Measurements from ENCODE around the gene P2RX6. TPM values are rescaled to one million over a fixed set of nuclear protein-coding genes. Genes with fewer than 3 reads are reported as not detected.
"Not testable (repeated sequence)": the region's sequence is repeated elsewhere in the genome, so short reads cannot be mapped to it uniquely, and the experiment has no call there.

P2RX6 gene
- total and polyA plus RNA-seq, 12 donors = 0.07 to 7.7 (median 3.2) TPM

DNA sequence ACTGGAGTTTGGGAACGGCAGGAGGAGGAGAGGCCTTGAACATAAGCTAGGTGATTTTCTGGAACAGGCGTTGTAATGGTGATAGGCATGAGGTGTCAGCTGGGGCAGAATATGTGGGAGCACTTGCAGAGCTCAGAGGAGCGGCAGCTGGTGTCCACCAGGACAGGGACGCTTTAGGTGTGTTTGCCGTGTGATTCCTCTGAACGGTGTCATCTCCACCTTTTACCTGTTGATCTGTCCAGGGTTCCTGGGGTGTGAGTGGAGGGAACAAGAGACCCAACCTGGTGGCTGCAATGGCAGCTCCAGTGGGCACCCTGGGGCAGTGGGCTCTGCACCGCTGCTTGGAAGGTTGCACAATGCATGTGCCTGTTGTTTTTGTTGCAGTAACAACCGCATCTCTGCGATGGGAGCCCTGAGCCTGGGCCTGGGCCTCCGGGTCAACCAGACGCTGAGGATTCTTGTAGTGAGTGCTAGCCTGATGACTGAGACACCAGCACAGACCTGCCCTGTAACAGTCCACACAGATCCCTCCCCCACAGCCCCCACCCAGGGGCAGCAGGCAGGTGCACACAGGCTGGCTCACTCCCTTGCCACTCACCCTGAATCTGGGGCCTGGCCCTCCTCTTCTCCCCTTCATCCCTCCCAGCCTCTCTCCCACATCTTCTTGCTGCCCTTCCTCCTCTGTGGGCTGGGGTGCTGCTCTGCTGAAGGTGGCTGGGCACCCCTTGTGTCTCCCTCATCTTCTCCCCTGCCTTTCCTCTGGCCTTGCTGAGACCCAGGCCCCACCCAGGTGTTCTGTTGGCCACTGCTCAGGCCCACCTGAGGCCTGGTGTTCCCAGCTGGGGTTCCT is 40.0 kb downstream of the P2RX6 start:
- intact Hi-C loops (cut with DNase I) = loop anchor here in 2 of 10 donors (5.0 to 10.0 kb wide), 2 partner anchors 38 to 90 kb away; partner anchors contain the start of genes AIFM3 (in 1 of the 2) and P2RX6 (in 1 of the 2)
- TF ChIP-seq, protein P1, sequence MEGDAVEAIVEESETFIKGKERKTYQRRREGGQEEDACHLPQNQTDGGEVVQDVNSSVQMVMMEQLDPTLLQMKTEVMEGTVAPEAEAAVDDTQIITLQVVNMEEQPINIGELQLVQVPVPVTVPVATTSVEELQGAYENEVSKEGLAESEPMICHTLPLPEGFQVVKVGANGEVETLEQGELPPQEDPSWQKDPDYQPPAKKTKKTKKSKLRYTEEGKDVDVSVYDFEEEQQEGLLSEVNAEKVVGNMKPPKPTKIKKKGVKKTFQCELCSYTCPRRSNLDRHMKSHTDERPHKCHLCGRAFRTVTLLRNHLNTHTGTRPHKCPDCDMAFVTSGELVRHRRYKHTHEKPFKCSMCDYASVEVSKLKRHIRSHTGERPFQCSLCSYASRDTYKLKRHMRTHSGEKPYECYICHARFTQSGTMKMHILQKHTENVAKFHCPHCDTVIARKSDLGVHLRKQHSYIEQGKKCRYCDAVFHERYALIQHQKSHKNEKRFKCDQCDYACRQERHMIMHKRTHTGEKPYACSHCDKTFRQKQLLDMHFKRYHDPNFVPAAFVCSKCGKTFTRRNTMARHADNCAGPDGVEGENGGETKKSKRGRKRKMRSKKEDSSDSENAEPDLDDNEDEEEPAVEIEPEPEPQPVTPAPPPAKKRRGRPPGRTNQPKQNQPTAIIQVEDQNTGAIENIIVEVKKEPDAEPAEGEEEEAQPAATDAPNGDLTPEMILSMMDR (IDR thresholded peaks at IDR 0.05) = no peak
- ATAC-seq = no peak

DNA sequence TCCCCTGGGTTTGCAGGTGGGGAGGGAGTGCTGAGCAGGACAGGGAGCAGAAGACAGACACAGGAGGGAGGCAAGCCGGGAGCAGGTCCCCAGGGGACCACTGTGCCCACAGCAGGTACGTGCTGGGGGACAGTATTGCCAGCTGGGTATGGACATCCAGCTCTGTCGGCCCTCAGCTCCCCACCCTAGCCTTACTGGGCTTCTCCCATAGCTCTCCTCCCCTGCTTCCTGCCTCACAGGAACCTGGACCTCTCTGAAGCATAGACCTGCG is 40.5 kb downstream of the P2RX6 start:
- ATAC-seq (no peak), DNase-seq (no peak)
- TF ChIP-seq, protein P1 (IDR thresholded peaks at IDR 0.05) = no peak
- H3K36me3 ChIP-seq = no peaks in the 10 kb centered on the region
- no peaks in the 10 kb centered on the region for H3K9me3 ChIP-seq
- H3K4me1 ChIP-seq = no peaks in the 10 kb centered on the region
- no peak overlapping the region for H3K4me3 ChIP-seq
- intact Hi-C loops (cut with DNase I) = loop anchor here in 1 of 10 donors (10.0 kb wide), 1 partner anchor 91 kb away; the partner anchor contains the start of gene AIFM3
- H3K27ac ChIP-seq = no peak overlapping the region
- H3K27me3 ChIP-seq = peaks cover 0 to 12% (median 5%) of the 10 kb centered on the region in 7 donors
- WGBS, 2 donors = 45 to 69% methylated on average over 4 of the region's 4 CpGs

More for the DNA sequence above, 40.0 kb downstream of the P2RX6 start:
- DNase-seq = no peak
- no peaks in the 10 kb centered on the region for H3K36me3 ChIP-seq
- no peaks in the 10 kb centered on the region for H3K4me1 ChIP-seq
- WGBS, 2 donors = 89% methylated on average over 11 of the region's 11 CpGs
- H3K9me3 ChIP-seq = no peaks in the 10 kb centered on the region
- H3K27me3 ChIP-seq = peaks cover 0 to 12% (median 5%) of the 10 kb centered on the region in 7 donors
- H3K4me3 ChIP-seq = no peak overlapping the region
- no peak overlapping the region for H3K27ac ChIP-seq

DNA sequence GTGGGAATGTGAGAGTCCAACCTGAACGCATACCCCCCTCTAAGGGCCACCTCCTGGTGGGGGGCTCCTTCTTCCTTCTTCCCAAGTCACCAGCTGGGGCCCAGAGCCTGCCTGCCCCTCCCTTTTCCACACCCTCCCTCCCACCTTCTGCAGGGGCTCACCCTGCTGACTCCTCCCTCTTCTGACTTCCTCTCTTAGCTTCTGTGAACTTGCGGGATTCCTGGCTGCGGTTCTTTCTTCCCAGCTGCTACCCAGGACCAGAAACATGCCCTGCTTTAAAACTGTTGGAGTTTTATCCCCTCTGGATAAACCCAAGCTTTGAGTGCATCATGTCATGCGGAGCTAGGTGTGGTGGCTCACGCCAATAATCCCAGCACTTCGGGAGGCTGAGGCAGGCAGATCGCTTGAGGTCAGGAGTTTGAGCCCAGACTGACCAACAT is 40.9 kb downstream of the P2RX6 start:
- WGBS, 2 donors = 53 to 56% methylated on average over 7 of the region's 7 CpGs
- H3K4me3 ChIP-seq = no peak overlapping the region
- intact Hi-C loops (cut with DNase I) = loop anchor here in 1 of 10 donors (10.0 kb wide), 1 partner anchor 91 kb away; the partner anchor contains the start of gene AIFM3
- peaks cover 0 to 12% (median 5%) of the 10 kb centered on the region in 7 donors for H3K27me3 ChIP-seq
- no peaks in the 10 kb centered on the region for H3K36me3 ChIP-seq
- DNase-seq (no peak), ATAC-seq (no peak)
- TF ChIP-seq, protein P1 (IDR thresholded peaks at IDR 0.05) = no peak
- H3K27ac ChIP-seq = no peak overlapping the region
- no peaks in the 10 kb centered on the region for H3K4me1 ChIP-seq
- H3K9me3 ChIP-seq = no peaks in the 10 kb centered on the region

DNA sequence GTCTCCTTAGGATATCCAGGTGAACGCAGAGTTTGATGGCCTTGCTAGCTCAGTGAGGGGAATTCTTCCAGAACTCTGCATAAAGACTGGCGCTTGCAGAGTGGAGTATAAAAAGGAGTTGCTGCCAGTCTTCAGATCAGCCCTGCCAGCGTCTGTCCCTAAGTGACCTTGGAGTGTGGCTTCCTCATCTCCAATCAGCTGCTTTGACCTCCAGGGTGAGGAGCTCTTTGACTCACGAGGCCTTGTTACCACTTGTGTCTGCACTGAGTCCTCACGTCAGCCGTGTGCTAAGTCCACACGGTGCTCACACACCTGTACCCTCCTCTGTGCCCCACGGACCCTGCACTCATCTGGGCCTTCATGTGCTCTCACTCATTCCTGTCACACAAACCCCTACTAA is 45.4 kb downstream of the P2RX6 start:
- H3K27ac ChIP-seq; H3K36me3 ChIP-seq; H3K4me3 ChIP-seq; DNase-seq; H3K9me3 ChIP-seq; intact Hi-C loops (cut with DNase I); H3K27me3 ChIP-seq; H3K4me1 ChIP-seq: not testable (repeated sequence)
- peak in 3 of 8 donors; percentile 46 to 90 (median 70) for ATAC-seq
- WGBS, 2 donors = 63 to 67% methylated on average over 7 of the region's 8 CpGs

DNA sequence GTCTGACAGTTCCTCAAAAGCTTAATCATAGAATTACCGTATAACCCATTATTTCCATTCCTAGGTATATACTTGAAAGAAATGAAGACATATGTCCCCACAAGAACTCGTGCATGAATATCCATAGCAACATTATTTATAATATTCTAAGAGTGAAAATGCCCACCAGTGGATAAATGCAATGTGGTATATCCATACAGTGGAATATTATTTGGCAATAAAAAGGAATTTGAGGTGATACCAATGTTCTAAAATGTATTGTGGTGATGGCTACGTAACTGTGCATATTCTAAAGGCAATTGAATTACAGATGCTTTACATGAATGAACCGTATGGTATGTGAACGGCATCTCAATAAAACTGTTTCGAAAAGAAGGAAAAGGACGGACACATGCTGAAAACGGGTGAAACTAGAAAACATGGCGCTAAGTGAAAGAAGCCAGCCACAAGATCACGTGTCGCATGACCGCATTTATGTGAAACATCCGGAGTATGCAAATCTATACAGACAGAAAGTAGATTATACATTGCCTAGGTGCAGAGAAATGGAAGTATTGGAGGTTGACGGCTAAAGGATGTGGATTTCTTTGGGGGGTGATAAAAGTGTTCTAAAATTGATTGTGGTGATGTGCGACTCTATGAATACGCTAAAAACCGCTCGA is 46.8 kb downstream of the P2RX6 start:
- WGBS, 2 donors = 93 to 94% methylated on average over 18 of the region's 18 CpGs
- intact Hi-C loops (cut with DNase I); DNase-seq; H3K27me3 ChIP-seq; H3K36me3 ChIP-seq; H3K4me3 ChIP-seq; H3K4me1 ChIP-seq; H3K27ac ChIP-seq; H3K9me3 ChIP-seq; ATAC-seq: not testable (repeated sequence)

DNA sequence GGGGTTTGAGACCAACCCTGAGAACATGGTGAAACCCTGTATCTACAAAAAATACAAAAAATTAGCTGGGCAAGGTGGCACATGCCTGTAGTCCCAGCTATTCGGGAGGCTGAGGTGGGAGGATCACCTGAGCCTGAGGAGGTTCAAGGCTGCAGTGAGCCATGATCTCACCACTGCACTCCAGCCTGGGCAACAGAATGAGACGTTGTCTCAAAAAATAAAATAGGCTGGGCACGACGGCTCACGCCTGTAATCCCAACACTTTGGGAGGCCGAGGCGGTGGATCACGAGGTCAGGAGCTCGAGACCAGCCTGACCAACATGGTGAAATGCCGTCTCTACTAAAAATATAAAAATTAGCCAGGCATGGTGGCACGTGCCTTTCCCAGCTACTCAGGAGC is 49.5 kb downstream of the P2RX6 start:
- not testable (repeated sequence) for ATAC-seq, H3K4me1 ChIP-seq, H3K9me3 ChIP-seq, H3K4me3 ChIP-seq, DNase-seq, H3K27me3 ChIP-seq, H3K36me3 ChIP-seq, H3K27ac ChIP-seq
- intact Hi-C loops (cut with DNase I) = loop anchor here in 1 of 10 donors (2.0 kb wide), 1 partner anchor 36 kb away; no protein-coding TSS in a partner anchor
- WGBS, 2 donors = 79 to 81% methylated on average over 11 of the region's 11 CpGs

Data from heart right ventricle (tissue), 16 donors.